HCT116 (cell line): ENCODE data around the gene HPCAL1. TPM values are rescaled to one million over a fixed set of nuclear protein-coding genes. Genes with fewer than 3 reads are reported as not detected.

Source experiments
- ATAC-seq: fragments of 200-7000 bp; cut with Tn5 transposase; 2 replicates; pipeline ENCODE4 v1.9.1; 2020; ENCODE audit warnings: mild to moderate bottlenecking, moderate library complexity
- BruUV-seq: library from RNA; stranded (reverse); fragments of 400-500 nt; replicated peaks from 2 replicates; lab custom pipeline; 2021; lab: Mats Ljungman, UMichigan
- CTCF ChIA-PET: fragments of 300-600 bp; sonication (Branson Sonifier 250); formaldehyde crosslinking; loops from one replicate; lab custom pipeline; 2021; ENCODE audit warnings: antibody characterized with exemption; lab: Charles Lee
- POLR2A ChIA-PET: fragments of 300-600, 350-600 bp; sonication (Branson Sonifier 250); formaldehyde crosslinking; loops from one replicate; lab custom pipeline; 2021; ENCODE audit warnings: antibody characterized with exemption; lab: Charles Lee
- RAD21 ChIA-PET, 2 experiments: fragments of 300-600 bp; sonication (Branson Sonifier 250); formaldehyde crosslinking; loops; one replicate each; lab custom pipeline; 2023; ENCODE audit warnings: low total read pairs in 2 of 2; ENCODE audit not compliant: uncharacterized antibody in 2 of 2, unreplicated experiment in 2 of 2, low non-redundant PET in 1 of 2; lab: Charles Lee
- DNase-seq: peaks from one replicate; pipeline ENCODE4 v3.0.0-alpha.2; 2010; ENCODE audit warnings: low read depth, low spot score
- H2AFZ ChIP-seq: fragments of 200-600 bp; shearing (Covaris generic), sonication (generic); 2 replicates; pipeline ENCODE4 v1.6.1; 2017; ENCODE audit warnings: low read depth, mixed run types, mixed read lengths, antibody characterized with exemption, low read length; ENCODE audit not compliant: poor library complexity, severe bottlenecking
- H3K27ac ChIP-seq: 2 replicates; pipeline ENCODE4 v1.5.1; 2012; ENCODE audit warnings: low read depth, low read length
- H3K27me3 ChIP-seq: fragments of 200-600 bp; sonication (generic); 2 replicates; pipeline ENCODE4 v1.6.1; 2016; ENCODE audit warnings: mixed run types, low read length, mixed read lengths; ENCODE audit not compliant: insufficient read depth
- H3K36me3 ChIP-seq, 2 experiments: fragments of 200-500 bp in 1 of 2; fragments of 200-600 bp in 1 of 2; sonication (Bioruptor generic) in 1 of 2; sonication (generic) in 1 of 2; 2 replicates each; pipeline versions ENCODE4 v1.5.1 to v1.6.1; 2014 to 2016; ENCODE audit warnings: low read length in 2 of 2, inconsistent platforms in 1 of 2, mixed read lengths in 1 of 2, mixed run types in 1 of 2; ENCODE audit not compliant: insufficient read depth in 2 of 2, control insufficient read depth in 1 of 2
- H3K4me1 ChIP-seq, 2 experiments: fragments of 200-600 bp in 1 of 2; sonication (generic) in 1 of 2; 2 replicates each; pipeline versions ENCODE4 v1.5.1 to v1.6.1; 2012 to 2017; ENCODE audit warnings: low read length in 2 of 2, inconsistent platforms in 1 of 2, mild to moderate bottlenecking in 1 of 2, mixed read lengths in 1 of 2, mixed run types in 1 of 2, moderate library complexity in 1 of 2; ENCODE audit not compliant: insufficient read depth in 2 of 2, control insufficient read depth in 1 of 2
- H3K4me2 ChIP-seq: fragments of 200-600 bp; sonication (generic); 2 replicates; pipeline ENCODE4 v1.6.1; 2017; ENCODE audit warnings: mixed run types, low read length, mixed read lengths
- H3K4me3 ChIP-seq, 2 experiments: fragments of 200-600 bp in 1 of 2; sonication (generic) in 1 of 2; replicated peaks in 1 of 2; 2 replicates each; pipeline ENCODE4 v1.5.1; 2011 to 2016; ENCODE audit warnings: low read length in 2 of 2, control low read depth in 1 of 2, low read depth in 1 of 2, mild to moderate bottlenecking in 1 of 2, mixed read lengths in 1 of 2, mixed run types in 1 of 2
- H3K79me2 ChIP-seq: fragments of 200-600 bp; sonication (generic); 2 replicates; pipeline ENCODE4 v1.6.1; 2017; ENCODE audit warnings: mild to moderate bottlenecking, mixed run types, low read length, moderate library complexity, mixed read lengths; ENCODE audit not compliant: insufficient read depth
- H3K9ac ChIP-seq: fragments of 200-600 bp; sonication (generic); 2 replicates; pipeline ENCODE4 v1.6.1; 2016; ENCODE audit warnings: low read length, mixed read lengths
- H3K9me2 ChIP-seq: fragments of 200-600 bp; sonication (generic), shearing (Covaris generic); 2 replicates; pipeline ENCODE4 v1.6.1; 2017; ENCODE audit warnings: mixed run types, mild to moderate bottlenecking, moderate library complexity; ENCODE audit not compliant: insufficient read depth
- H3K9me3 ChIP-seq, 2 experiments: fragments of 200-500 bp in 1 of 2; fragments of 200-600 bp in 1 of 2; sonication (Bioruptor generic) in 1 of 2; sonication (generic) in 1 of 2; 2 replicates each; pipeline ENCODE4 v1.6.1; 2014 to 2017; ENCODE audit warnings: low read length in 2 of 2, mixed read lengths in 2 of 2, inconsistent platforms in 1 of 2, low read depth in 1 of 2, mild to moderate bottlenecking in 1 of 2, mixed run types in 1 of 2, moderate library complexity in 1 of 2; ENCODE audit not compliant: control insufficient read depth in 1 of 2, insufficient read depth in 1 of 2
- H4K20me1 ChIP-seq: fragments of 200-600 bp; sonication (generic), shearing (Covaris generic); 2 replicates; pipeline ENCODE4 v1.6.1; 2017; ENCODE audit warnings: mixed run types, mild to moderate bottlenecking, moderate library complexity; ENCODE audit not compliant: insufficient read depth
- ATF3 ChIP-seq: IDR thresholded peaks from 2 replicates; pipeline ENCODE4 v1.6.1; 2012
- CBX3 ChIP-seq: IDR thresholded peaks from 2 replicates; pipeline ENCODE4 v1.6.1; 2012; ENCODE audit warnings: low read depth
- CEBPB ChIP-seq: IDR thresholded peaks from 2 replicates; pipeline ENCODE4 v1.6.1; 2012; ENCODE audit warnings: low read depth
- CTCF ChIP-seq, 3 experiments: fragments of 200-600 bp in 1 of 3; sonication (generic) in 1 of 3; IDR thresholded peaks in 2 of 3; conservative IDR thresholded peaks in 1 of 3; 2 replicates each; pipeline ENCODE4 v1.5.1; 2012 to 2017; ENCODE audit warnings: low read depth in 2 of 3, low read length in 2 of 3, antibody characterized with exemption in 1 of 3, borderline replicate concordance in 1 of 3, control low read depth in 1 of 3, mild to moderate bottlenecking in 1 of 3, mixed read lengths in 1 of 3, mixed run types in 1 of 3, moderate library complexity in 1 of 3; ENCODE audit not compliant: insufficient read depth in 1 of 3
- EGR1 ChIP-seq: IDR thresholded peaks from 2 replicates; pipeline ENCODE4 v1.6.1; 2012; ENCODE audit warnings: low read depth
- ELF1 ChIP-seq: IDR thresholded peaks from 2 replicates; pipeline ENCODE4 v1.6.1; 2012; ENCODE audit warnings: low read depth, borderline replicate concordance
- EZH2 ChIP-seq: fragments of 200-600 bp; sonication (generic); IDR thresholded peaks from 2 replicates; pipeline ENCODE4 v1.6.1; 2017; ENCODE audit warnings: antibody characterized with exemption, mixed run types
- EZH2phosphoT487 ChIP-seq: fragments of 200-600 bp; IDR thresholded peaks from 2 replicates; pipeline ENCODE4 v1.6.1; 2018; ENCODE audit warnings: antibody characterized with exemption, borderline replicate concordance
- FOSL1 ChIP-seq: IDR thresholded peaks from 2 replicates; pipeline ENCODE4 v1.6.1; 2012; ENCODE audit warnings: low read depth
- MAX ChIP-seq: IDR thresholded peaks from 2 replicates; pipeline ENCODE4 v1.6.1; 2012
- POLR2A ChIP-seq: IDR thresholded peaks from 2 replicates; pipeline ENCODE4 v1.7.0; 2011; ENCODE audit warnings: borderline replicate concordance; ENCODE audit not compliant: insufficient read depth, insufficient read length; ENCODE audit errors: extremely low read depth
- POLR2AphosphoS5 ChIP-seq: IDR thresholded peaks from 2 replicates; pipeline ENCODE4 v1.6.1; 2011; ENCODE audit warnings: mild to moderate bottlenecking, low read depth, low read length, moderate library complexity
- RAD21 ChIP-seq: IDR thresholded peaks from 2 replicates; pipeline ENCODE4 v1.6.1; 2012; ENCODE audit warnings: low read depth, mild to moderate bottlenecking
- REST ChIP-seq: IDR thresholded peaks from 2 replicates; pipeline ENCODE4 v1.6.1; 2012; ENCODE audit warnings: low read depth
- SIN3A ChIP-seq: IDR thresholded peaks from 2 replicates; pipeline ENCODE4 v1.6.1; 2012; ENCODE audit warnings: low read depth
- SRF ChIP-seq: IDR thresholded peaks from 2 replicates; pipeline ENCODE4 v1.6.1; 2012; ENCODE audit warnings: low read depth
- TCF7L2 ChIP-seq: IDR thresholded peaks from 2 replicates; pipeline ENCODE4 v1.7.0; 2011; ENCODE audit warnings: borderline replicate concordance, inconsistent platforms; ENCODE audit not compliant: insufficient read depth, insufficient read length; ENCODE audit errors: extremely low read depth
- YY1 ChIP-seq: IDR thresholded peaks from 2 replicates; pipeline ENCODE4 v1.6.1; 2011; ENCODE audit warnings: low read length, low read depth, moderate library complexity, mild to moderate bottlenecking; ENCODE audit not compliant: insufficient replicate concordance; ENCODE audit errors: extremely low read depth
- ZBTB33 ChIP-seq: IDR thresholded peaks from 2 replicates; pipeline ENCODE4 v1.6.1; 2011; ENCODE audit warnings: mild to moderate bottlenecking, low read length, moderate library complexity; ENCODE audit not compliant: insufficient replicate concordance; ENCODE audit errors: extremely low read depth
- ZFX ChIP-seq: fragments of 450-650 bp; IDR thresholded peaks from 2 replicates; pipeline ENCODE4 v1.6.1; 2017
- intact Hi-C: fragments of 100-400 bp; cut with micrococcal nuclease; formaldehyde crosslinking; loops from 2 replicates; pipeline ENCODE4 v1.10.0; 2022
- total RNA-seq: library from RNA; stranded (reverse); gene quantifications from one replicate; pipeline ENCODE4 v1.2.1, GENCODE V29; 2021; ENCODE audit not compliant: unreplicated experiment

The HPCAL1 gene
- total RNA-seq, 1 experiment from 2014 or later: 111 TPM

GRCh38 chr2:10322481-10322880 lies 19.8 kb downstream of the HPCAL1 start:
- no peak for ATAC-seq
- H4K20me1 ChIP-seq: no peaks in the 10 kb centered on the region
- intact Hi-C loops: no loop called here
- CTCF ChIA-PET: no interaction called here
- H3K4me1 ChIP-seq: peaks cover 0 to 22% of the 10 kb centered on the region in 2 experiments; a peak in 1 of 4 replicates
- TF ChIP-seq ZFX (no peak), ELF1 (no peak), SIN3A (no peak), RAD21 (no peak), EZH2 (no peak), SRF (no peak), REST (no peak), ATF3 (no peak), POLR2AphosphoS5 (no peak), EZH2phosphoT487 (no peak), MAX (no peak), CTCF (IDR thresholded peaks at IDR 0.05 in 2 of 3, conservative IDR thresholded peaks at IDR 0.05 in 1 of 3; ENCODE audit: borderline replicate concordance in 1 of 3, insufficient read depth in 1 of 3, low read depth in 2 of 3, low read length in 2 of 3) (no peak), POLR2A (no peak), CBX3 (no peak), EGR1 (no peak), FOSL1 (no peak), YY1 (no peak), ZBTB33 (no peak), TCF7L2 (no peak), CEBPB (no peak)
- H3K79me2 ChIP-seq: peaks cover 95% of the 10 kb centered on the region
- no peaks in the 10 kb centered on the region for H3K36me3 ChIP-seq
- H3K27me3 ChIP-seq: no peaks in the 10 kb centered on the region
- no peak for DNase-seq
- RAD21 ChIA-PET: no interaction called here
- POLR2A ChIA-PET: no interaction called here
- H3K9me2 ChIP-seq: no peaks in the 10 kb centered on the region
- H3K4me2 ChIP-seq: no peak overlapping the region
- BruUV-seq: no TSS peak
- no peak overlapping the region for H3K9ac ChIP-seq
- H2AFZ ChIP-seq: no peak overlapping the region
- H3K9me3 ChIP-seq: no peaks in the 10 kb centered on the region
- no peak overlapping the region for H3K27ac ChIP-seq
- no peak overlapping the region for H3K4me3 ChIP-seq
